Fibroblast of the aortic adventitia (primary cell): ENCODE data around the gene PTOV1. TPM values are rescaled to one million over a fixed set of nuclear protein-coding genes. Genes with fewer than 3 reads are reported as not detected.

ENCODE experiments used
- DNase-seq: peaks from one replicate; pipeline ENCODE4 v3.0.0-alpha.2; 2010; ENCODE audit warnings: low read depth
- H3K4me3 ChIP-seq: 2 replicates; pipeline ENCODE4 v1.5.1; 2011; ENCODE audit warnings: low read depth, mild to moderate bottlenecking, control low read depth, low read length, moderate library complexity
- total RNA-seq: library from RNA; depleted of rRNA; stranded (reverse); fragments of >200 nt; gene quantifications from 2 replicates; pipeline ENCODE4 v1.2.3, GENCODE V29; 2012; ENCODE audit warnings: low replicate concordance
- TF ChIP-seq, protein P1 (sequence below): IDR thresholded peaks from 2 replicates; pipeline ENCODE4 v1.5.1; 2011; ENCODE audit warnings: mild to moderate bottlenecking, low read length, control low read depth, inconsistent platforms; ENCODE audit not compliant: insufficient read depth

The PTOV1 gene
- total RNA-seq, 1 donor = 46.2 TPM

DNA sequence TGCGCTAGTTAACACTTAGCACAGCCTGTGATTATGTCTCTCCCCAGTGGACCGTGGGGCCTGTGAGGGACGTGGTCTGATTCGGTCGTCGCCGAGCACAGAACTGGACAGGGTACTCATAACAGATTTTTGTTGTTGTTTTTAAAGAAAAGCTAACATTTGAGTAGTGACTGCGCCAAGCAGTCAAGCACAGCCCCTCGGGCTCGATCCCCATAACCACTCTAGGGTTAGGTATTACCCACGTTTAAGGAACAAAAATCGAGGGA lies 805 bp upstream of the PTOV1 start:
- H3K4me3 ChIP-seq = peak overlapping the region; percentile 90
- TF ChIP-seq, protein P1, sequence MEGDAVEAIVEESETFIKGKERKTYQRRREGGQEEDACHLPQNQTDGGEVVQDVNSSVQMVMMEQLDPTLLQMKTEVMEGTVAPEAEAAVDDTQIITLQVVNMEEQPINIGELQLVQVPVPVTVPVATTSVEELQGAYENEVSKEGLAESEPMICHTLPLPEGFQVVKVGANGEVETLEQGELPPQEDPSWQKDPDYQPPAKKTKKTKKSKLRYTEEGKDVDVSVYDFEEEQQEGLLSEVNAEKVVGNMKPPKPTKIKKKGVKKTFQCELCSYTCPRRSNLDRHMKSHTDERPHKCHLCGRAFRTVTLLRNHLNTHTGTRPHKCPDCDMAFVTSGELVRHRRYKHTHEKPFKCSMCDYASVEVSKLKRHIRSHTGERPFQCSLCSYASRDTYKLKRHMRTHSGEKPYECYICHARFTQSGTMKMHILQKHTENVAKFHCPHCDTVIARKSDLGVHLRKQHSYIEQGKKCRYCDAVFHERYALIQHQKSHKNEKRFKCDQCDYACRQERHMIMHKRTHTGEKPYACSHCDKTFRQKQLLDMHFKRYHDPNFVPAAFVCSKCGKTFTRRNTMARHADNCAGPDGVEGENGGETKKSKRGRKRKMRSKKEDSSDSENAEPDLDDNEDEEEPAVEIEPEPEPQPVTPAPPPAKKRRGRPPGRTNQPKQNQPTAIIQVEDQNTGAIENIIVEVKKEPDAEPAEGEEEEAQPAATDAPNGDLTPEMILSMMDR = no peak
- DNase-seq = no peak

DNA sequence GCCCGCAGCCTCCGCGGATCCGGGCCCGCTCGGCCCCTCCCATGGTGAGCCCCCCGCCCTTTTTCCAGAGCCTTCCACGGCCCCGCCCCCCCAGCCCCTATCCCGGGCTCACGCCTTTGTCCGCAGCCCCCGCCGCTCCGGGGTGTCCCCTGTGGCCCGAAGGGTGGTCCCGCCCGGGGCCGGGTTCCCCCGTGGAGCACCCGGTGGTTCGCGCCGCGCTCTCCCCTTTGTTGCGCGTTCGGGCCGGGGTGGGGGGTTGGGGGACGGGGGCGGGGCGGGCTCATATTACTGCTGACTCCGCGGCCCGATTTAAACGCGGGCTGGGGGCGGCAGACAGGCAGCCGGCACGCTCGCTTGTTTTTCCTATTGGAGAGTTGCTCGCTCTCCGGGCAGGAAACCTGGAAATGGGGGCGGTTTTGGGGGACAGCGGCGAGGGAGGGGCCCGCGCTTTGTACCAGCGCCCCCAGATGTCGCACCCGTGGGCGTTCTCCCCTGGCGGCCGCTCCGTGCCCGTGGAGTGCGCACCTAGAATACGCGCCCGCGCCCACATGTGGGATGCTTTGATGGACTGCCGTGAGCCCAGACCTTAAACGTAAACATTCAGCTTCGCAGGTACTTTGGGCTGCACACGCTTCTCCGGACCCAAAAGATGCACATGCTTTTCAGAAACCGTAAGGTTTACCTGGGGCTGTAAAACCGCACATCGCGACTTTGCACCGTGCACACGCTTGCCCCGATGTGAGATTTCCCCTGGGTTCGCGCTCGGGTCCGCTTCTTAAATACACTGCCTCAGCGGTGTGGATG lies 699 bp downstream of the PTOV1 start:
- DNase-seq = no peak
- TF ChIP-seq, protein P1 = no peak
- peak overlapping the region; percentile 90 for H3K4me3 ChIP-seq

DNA sequence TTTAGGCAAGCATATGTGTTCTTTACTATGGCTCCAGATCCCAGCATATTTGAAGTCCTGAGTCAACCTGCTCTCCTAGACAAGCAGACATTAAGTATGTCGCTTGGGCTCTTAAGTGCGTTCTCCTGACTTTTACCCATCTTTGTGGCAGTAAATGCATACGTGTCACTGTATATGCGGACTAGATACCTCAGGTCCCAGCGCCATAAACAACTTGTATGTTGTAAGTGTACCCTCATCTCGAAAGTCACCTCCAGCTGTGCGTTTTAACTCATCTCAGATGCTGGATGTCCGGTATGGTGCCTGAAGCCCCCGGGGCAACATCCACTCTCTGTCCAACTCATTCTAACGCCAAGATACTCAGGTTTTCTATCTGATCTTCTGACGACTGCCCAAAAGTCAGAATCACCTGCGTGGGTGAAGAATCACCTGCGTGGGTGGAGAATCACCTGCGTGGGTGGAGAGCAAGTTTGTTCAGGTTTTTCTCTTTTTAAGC lies 1.7 kb downstream of the PTOV1 start:
- TF ChIP-seq, protein P1 = no peak
- peak overlapping the region; percentile 90 for H3K4me3 ChIP-seq
- no peak for DNase-seq

DNA sequence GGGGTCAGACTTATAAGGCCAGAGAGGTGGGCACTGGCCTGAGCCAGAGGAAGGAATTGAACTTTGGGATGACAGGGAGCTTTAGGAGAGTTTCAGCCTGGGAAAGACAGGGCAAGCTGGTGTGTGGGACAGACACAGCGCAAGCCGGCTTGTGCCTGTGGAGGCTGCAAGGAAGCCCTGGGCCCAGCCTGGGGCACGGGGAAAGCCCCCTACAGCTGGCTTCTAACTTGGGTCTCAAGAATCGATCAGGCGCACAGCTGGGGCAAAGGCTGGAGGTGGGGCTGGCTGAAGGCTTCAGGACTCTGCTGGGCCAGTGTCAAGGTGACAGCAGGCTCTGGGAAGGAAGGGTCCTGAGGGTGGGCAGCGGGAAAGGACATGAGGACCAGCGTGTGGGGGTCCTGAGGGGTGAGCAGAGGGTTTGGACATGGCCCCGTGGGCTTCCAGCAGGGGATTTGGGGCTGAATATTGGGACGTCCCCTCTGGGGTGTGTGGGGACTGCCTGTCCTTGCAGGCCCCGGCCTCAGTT lies 3.0 kb downstream of the PTOV1 start:
- no peak for DNase-seq
- TF ChIP-seq, protein P1 = no peak
- H3K4me3 ChIP-seq = no peak overlapping the region

DNA sequence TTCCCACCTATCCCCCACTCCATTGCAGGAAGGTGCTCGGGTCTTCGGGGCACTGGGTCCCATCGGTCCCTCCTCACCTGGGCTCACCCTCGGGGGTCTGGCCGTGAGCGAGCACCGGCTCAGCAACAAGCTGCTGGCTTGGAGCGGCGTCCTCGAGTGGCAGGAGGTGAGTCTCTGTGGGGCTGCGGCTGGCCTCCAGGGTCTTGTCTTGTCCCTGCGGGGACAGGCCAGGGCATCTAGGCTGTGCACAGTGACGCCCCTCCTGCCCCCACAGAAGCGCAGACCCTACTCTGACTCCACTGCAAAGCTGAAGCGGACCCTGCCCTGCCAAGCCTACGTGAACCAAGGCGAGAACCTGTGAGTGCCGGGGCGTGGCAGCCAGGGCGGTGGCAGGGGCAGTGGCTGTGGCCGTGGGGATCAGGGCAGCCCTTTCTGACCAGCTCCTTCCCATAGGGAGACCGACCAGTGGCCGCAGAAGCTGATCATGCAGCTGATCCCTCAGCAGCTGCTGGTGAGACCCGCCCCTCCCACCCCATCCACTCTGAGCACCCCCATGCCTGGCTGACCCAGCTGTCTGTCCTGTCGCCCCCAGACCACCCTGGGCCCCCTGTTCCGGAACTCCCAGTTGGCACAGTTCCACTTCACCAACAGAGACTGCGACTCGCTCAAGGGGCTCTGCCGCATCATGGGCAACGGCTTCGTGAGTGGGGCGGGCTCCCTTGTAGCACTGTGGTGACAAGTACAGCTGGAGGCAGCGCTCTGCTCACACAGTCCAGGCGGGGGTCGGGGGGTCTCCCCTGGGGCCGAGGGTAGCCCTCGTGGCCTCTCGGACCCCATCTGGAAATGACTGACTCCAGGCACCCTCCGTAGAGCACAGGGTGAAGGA lies 3.7 kb downstream of the PTOV1 start:
- no peak for DNase-seq
- H3K4me3 ChIP-seq = no peak overlapping the region
- TF ChIP-seq, protein P1 = no peak

DNA sequence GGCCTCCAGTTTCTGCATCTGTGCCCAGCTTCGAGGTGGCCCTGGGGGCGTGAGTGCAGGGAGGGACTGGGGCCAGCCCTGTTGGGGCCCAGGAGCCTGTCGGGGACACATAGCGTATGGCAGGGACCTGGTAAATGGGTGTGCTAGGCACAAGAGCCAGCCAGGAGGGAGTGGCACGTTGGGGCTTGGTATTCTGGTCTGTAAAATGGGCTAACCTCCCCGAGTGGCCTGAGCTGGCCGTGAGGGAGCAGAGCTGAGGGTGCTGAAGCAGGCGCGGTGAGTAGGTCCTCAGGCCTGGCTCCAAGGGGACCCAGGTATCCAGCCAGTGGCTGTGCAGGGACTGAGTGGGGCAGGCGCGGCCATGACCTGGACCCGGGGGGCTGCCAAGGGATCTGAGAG lies 4.3 kb downstream of the PTOV1 start:
- TF ChIP-seq, protein P1 = no peak
- no peak overlapping the region for H3K4me3 ChIP-seq
- DNase-seq = no peak
